Prostate gland (tissue), 2 donors: Measurements from ENCODE around the gene WDR19.

Experiments
- CTCF ChIP-seq, 4 experiments: fragments of 200-600 bp in 2 of 4; fragments of 450-650 bp in 2 of 4; sonication (generic) in 2 of 4; IDR thresholded peaks; 1 replicate in 3 of 4; 2 replicates in 1 of 4; pipeline ENCODE4 v1.5.1; 2016 to 2019; ENCODE audit warnings: antibody characterized with exemption in 4 of 4, mild to moderate bottlenecking in 2 of 4, moderate library complexity in 2 of 4
- POLR2A ChIP-seq: fragments of 450-650 bp; IDR thresholded peaks from one replicate; pipeline ENCODE4 v1.6.1; 2016; ENCODE audit warnings: antibody characterized with exemption, mild to moderate bottlenecking

DNA sequence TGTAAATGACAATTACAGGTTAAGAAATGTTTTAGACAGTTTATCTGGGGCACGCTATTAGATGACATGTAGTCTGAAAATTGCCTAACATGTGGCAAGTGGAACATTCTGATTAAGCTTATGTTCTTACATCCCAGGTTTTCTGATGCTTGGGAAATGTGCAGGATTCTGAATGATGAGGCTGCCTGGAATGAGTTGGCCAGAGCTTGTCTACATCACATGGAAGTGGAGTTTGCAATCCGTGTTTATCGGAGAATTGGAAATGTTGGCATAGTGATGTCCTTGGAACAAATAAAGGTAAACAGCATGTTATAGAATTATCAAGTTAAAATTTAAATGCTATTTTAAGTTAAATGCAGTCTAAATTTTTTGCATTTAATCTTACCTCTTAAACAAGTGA, 49.3 kb downstream of the WDR19 start:
- TF ChIP-seq POLR2A (no peak), CTCF (IDR thresholded peaks at IDR 0.05) (no peak)
